Activated naive CD4-positive, alpha-beta T cell treated with anti-CD3 and anti-CD28 coated beads, Interleukin-2, amount 50 U/mL, for 72 hours (primary cell): ENCODE data around the gene ZCCHC2. TPM values are rescaled to one million over a fixed set of nuclear protein-coding genes. Genes with fewer than 3 reads are reported as not detected.

Experiments used
- ATAC-seq, 2 donors: fragments of 150-1000 bp; cut with Tn5 transposase; 2 replicates each; pipeline ENCODE4 v1.10.0; 2021; ENCODE audit warnings: mild to moderate bottlenecking in 2 of 2, moderate library complexity in 2 of 2
- DNase-seq, 2 donors: peaks; one replicate each; pipeline ENCODE4 v3.0.0; 2021 to 2022; ENCODE audit warnings: low spot score in 2 of 2
- H3K27ac Mint-ChIP-seq, 2 donors: one replicate each; pipeline ENCODE4 v1.8.0; 2022; ENCODE audit warnings: mild to moderate bottlenecking in 2 of 2, mixed read lengths in 2 of 2
- H3K36me3 Mint-ChIP-seq, 2 donors: one replicate each; pipeline ENCODE4 v1.8.0; 2022; ENCODE audit warnings: mixed read lengths in 2 of 2
- H3K9me3 Mint-ChIP-seq, 2 donors: one replicate each; pipeline ENCODE4 v1.8.0; 2022; ENCODE audit warnings: mixed read lengths in 2 of 2
- total RNA-seq, 2 donors: library from RNA; stranded (reverse); gene quantifications; one replicate each; pipeline ENCODE4 v1.2.3, GENCODE V29; 2022

The ZCCHC2 gene
- total RNA-seq, 2 donors from 2014 or later = 33.8 to 66.0 TPM

- ATAC-seq = peak in 1 of 2 donors; percentile 10
- Mint-ChIP-seq H3K36me3 (peaks cover 15 to 22% of the 10 kb centered on the region in 2 donors), H3K9me3 (no peaks in the 10 kb centered on the region), H3K27ac (peak overlapping the region; percentile 77 to 91)
- peak; percentile 60 to 63 for DNase-seq
These were observed 1.0 kb downstream of the ZCCHC2 start for GRCh38 chr18:62523631-62524439.

DNA sequence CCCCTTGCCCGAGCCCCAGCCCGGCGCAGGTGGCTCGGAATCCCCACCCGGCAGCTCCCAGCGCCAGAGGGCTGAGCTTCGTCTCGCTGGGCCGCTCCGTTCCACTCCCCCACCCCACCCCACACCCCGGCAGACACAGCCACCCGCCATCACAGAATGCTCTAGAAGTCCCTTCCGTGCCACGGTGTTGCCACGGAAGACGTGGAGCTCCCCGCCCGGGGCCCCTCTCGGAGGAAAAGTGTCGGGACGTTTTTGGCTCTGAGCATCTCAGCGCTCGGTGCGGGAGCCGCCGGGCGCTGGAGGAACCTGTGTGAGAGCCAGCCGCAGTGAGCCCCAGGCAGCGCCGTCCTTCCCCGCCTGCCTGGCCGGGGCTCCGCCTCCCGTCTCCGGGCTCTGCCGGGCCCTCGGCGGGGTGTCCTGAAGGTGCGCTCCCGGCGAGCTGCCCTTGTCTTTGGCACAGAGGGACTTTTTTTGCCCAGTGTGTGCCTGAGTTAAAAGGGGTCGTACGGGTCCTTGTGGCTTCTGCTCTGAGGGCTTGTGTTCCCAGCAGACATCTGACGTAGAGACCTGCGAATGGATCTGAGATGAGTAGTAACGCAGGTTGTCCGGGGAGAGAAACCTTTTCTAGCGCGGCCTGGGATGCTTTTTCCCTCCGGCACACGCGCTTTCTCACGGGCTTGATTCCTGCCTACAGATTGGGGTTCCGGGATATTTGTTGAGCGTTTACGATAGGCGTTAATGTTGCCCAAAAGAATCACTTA lies 1.8 kb downstream of the ZCCHC2 start:
- H3K9me3 Mint-ChIP-seq = no peaks in the 10 kb centered on the region
- H3K27ac Mint-ChIP-seq = peak overlapping the region; percentile 91 to 99
- ATAC-seq (no peak), DNase-seq (peak; percentile 66 to 73)
- H3K36me3 Mint-ChIP-seq = peaks cover 15 to 22% of the 10 kb centered on the region in 2 donors

- Mint-ChIP-seq H3K27ac (peak overlapping the region; percentile 91 to 99), H3K36me3 (peaks cover 15 to 22% of the 10 kb centered on the region in 2 donors), H3K9me3 (no peaks in the 10 kb centered on the region)
- no peak for DNase-seq
- ATAC-seq = no peak
These were observed 2.8 kb downstream of the ZCCHC2 start for GRCh38 chr18:62525608-62526007.

DNA sequence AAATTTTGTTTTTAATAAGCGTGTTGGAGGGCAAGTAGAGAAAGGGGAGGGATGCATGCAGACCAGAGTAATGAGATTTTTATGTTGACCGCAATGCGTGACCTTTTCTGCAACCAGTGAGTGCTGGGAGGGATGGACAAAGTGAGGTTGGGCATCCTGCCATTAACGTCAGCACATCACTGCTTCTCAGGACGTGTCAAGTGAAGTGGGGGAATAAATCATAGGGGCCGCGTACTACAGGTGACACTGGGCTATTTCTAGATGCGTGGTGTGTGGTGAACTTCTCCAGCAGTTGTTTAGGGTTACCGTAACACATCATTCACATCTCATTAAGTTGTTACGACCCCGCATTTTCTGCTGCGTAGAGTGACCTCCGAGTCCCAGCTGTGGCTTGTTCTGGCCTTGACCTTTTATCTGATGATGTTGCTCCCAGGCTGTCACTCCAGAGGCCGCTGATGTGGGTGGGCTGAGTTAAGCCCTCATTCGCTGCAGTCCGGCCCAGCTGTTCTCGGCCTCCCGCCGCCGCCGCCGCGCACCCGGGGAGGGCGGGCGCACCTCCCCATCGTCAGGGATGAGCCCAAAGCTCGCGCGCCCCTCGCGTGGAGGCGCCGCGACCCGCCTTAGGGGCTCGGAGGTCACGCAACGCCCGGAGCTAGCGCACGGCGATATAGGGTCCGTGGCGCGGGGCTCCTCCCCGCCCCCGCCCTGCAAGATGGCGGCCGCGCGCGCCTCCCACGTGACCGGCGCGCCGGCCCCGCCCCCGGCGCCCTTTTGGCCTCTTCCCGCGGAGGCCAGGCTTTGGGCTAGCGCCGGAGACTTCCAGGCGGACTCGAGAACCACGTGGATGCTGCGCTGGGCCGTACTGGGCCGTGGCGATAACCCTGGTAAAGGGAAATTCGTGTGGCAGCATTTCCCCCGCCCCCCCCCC lies 3.5 kb downstream of the ZCCHC2 start:
- Mint-ChIP-seq H3K36me3 (peaks cover 15 to 25% of the 10 kb centered on the region in 2 donors), H3K27ac (peak overlapping the region; percentile 91 to 99), H3K9me3 (no peaks in the 10 kb centered on the region)
- DNase-seq (peak; percentile 81 to 86), ATAC-seq (peak; percentile 23 to 51)

- Mint-ChIP-seq H3K27ac (no peak overlapping the region), H3K36me3 (peaks cover 17 to 29% of the 10 kb centered on the region in 2 donors), H3K9me3 (no peaks in the 10 kb centered on the region)
- ATAC-seq (no peak), DNase-seq (no peak)
These were observed 6.8 kb downstream of the ZCCHC2 start for GRCh38 chr18:62529597-62529996.

DNA sequence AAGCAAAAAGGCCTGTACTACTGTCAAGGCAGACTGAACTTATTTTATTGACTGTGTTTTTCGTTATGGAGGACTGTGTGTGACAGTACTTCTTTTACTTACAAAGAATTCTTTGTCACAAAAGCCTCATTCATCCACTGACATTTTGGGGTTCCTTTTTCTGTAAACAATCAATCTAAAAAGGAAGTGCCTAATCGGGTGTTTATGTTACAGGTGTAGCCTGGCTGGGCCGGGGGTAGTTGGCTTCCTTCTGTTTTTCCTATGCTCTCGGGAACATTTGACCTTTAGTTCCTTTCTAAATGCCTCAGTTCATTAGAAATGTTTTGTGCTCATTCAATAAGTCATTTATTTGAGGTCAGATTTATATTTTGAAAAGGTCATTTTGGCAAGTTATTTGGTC lies 8.3 kb downstream of the ZCCHC2 start:
- Mint-ChIP-seq H3K9me3 (no peaks in the 10 kb centered on the region), H3K36me3 (peaks cover 4 to 14% of the 10 kb centered on the region in 2 donors), H3K27ac (peak overlapping the region in 1 of 2 donors; percentile 3)
- DNase-seq (no peak), ATAC-seq (no peak)

GRCh38 chr18:62531931-62532330 lies 9.1 kb downstream of the ZCCHC2 start:
- peak overlapping the region in 1 of 2 donors; percentile 16 for H3K27ac Mint-ChIP-seq
- no peak for DNase-seq
- peaks cover 4 to 12% of the 10 kb centered on the region in 2 donors for H3K36me3 Mint-ChIP-seq
- no peak for ATAC-seq
- no peaks in the 10 kb centered on the region for H3K9me3 Mint-ChIP-seq

- ATAC-seq (no peak), DNase-seq (no peak)
- no peak overlapping the region for H3K27ac Mint-ChIP-seq
- peaks cover 4 to 12% of the 10 kb centered on the region in 2 donors for H3K36me3 Mint-ChIP-seq
- H3K9me3 Mint-ChIP-seq = no peaks in the 10 kb centered on the region
These were observed 13.2 kb downstream of the ZCCHC2 start for GRCh38 chr18:62536005-62536404.

DNA sequence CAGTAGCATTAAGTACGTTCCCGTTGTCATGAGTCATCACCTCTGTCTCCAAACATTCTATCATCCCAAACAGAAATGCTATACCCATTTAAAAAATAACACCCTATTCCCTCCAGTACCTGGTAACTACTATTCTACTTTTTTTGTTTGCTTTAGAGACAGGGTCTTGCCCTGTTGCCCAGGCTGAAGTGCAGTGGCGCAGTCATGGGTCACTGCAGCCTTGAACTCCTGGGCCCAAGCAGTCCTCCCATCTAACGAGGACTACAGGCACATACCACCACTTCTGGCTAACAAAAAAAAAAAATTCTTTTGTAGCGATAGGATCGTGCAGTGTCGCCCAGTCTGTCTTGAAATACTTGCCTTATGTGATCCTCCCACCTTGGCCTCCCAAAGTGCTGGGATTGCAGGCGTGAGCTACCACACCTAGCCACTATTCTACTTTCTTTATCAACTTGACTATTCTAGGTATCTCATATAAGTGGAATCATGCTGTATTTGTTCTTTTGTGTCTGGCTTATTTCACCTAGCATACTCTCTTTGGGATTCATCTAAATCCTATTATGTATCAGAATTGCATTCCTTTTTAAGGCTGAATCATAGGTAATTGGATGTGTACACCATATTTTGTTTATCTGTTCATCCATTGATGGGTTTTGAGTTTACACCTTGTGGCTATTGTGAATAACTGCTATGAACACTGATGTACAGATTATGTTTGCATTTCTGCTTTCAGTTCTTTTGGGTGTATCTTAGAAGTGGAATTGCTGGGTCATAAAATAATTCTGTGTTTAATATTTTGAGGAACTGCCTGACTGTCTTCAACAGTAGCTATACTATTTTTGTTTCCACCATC lies 14.4 kb downstream of the ZCCHC2 start:
- no peaks in the 10 kb centered on the region for H3K9me3 Mint-ChIP-seq
- no peak for ATAC-seq
- no peak for DNase-seq
- no peak overlapping the region for H3K27ac Mint-ChIP-seq
- H3K36me3 Mint-ChIP-seq = peaks cover 3 to 4% of the 10 kb centered on the region in 2 donors

- Mint-ChIP-seq H3K9me3 (no peaks in the 10 kb centered on the region), H3K36me3 (peaks cover 2 to 7% of the 10 kb centered on the region in 2 donors), H3K27ac (no peak overlapping the region)
- ATAC-seq (no peak), DNase-seq (no peak)
These were observed 15.1 kb downstream of the ZCCHC2 start for GRCh38 chr18:62537946-62538345.

DNA sequence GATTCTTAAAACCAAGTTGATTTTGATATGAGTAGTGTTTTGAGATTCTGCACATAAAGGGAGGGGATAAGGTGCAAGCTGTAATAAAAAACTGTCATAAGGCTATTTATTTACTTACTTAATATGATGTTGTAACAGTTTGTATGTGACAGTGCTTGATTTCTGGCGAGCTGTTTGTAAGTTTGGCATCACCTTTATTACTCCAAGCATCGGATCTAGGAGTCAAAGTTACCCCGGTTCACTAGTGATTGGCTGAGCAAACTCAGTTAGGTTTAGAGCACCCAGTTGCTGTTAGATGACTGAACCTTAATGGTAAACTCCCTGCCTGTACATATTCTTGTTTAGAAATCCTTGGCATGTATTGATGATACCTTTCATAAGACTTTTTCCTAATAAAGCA lies 16.1 kb downstream of the ZCCHC2 start:
- ATAC-seq (no peak), DNase-seq (no peak)
- peaks cover 11 to 15% of the 10 kb centered on the region in 2 donors for H3K36me3 Mint-ChIP-seq
- H3K27ac Mint-ChIP-seq = no peak overlapping the region
- H3K9me3 Mint-ChIP-seq = no peaks in the 10 kb centered on the region

DNA sequence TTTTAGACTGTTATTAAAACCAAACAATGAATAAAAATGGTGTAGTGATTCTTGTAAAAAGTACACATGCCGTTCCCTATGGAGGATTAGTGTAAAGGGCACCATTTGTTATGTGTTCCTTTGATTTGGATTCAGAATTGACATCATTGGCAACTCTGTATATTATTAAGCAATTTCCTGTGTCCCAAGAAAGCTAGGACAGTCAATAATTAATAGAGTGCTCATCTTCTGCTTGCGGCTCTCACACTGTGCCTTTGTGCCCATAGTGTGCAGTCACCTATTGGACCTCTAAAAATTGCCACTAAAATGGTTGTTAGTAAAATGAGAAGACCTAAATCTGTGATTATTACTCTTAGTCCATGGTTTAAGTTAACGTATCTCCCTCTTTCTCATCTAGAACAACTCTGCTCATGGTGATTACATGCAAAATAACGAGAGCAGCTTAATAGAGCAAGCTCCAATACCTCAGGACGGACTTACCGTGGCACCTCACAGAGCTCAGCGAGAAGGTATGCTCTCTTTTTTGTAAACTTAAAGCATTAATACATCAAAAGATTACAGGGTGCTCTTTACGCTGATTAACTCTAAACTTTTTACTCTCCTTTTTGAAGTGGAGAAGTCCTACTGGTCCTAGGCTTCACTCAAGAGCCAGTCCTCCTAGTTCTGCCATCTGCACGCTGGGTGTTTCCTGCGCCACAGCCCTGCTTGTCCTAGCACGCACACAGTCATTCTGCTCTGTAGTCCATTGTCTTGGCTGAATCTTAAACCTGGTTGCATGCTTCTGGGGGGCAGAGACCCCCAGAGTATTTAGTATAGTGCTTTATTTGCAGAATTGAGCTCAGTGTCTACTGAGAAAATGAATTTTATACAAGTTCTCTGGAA lies 16.7 kb downstream of the ZCCHC2 start:
- ATAC-seq (no peak), DNase-seq (no peak)
- Mint-ChIP-seq H3K36me3 (peaks cover 11 to 14% of the 10 kb centered on the region in 2 donors), H3K27ac (no peak overlapping the region), H3K9me3 (no peaks in the 10 kb centered on the region)

GRCh38 chr18:62543021-62543420 lies 20.2 kb downstream of the ZCCHC2 start:
- Mint-ChIP-seq H3K36me3 (peaks cover 11 to 15% of the 10 kb centered on the region in 2 donors), H3K27ac (no peak overlapping the region), H3K9me3 (no peaks in the 10 kb centered on the region)
- DNase-seq = no peak
- ATAC-seq = no peak

DNA sequence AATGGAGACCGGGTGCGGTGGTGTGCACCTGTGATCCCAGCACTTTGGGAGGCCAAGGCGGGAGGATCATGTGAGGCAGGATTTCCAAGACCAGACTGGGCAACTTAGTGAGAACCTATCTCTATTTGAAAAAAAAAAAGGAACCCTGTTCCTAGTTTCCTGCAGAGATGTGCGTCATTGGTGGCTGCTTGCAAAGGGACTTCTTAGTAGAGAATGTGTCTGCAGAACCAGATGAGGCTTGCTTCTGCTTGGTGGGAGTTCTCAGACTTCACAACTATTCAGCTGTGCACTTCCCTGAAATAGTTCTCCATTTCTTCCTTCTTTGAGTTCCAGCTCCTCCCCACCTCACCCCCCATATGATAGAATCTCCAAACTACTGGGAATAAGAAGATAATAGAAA lies 22.3 kb downstream of the ZCCHC2 start:
- Mint-ChIP-seq H3K27ac (peak overlapping the region in 1 of 2 donors; percentile 70), H3K36me3 (peaks cover 11 to 15% of the 10 kb centered on the region in 2 donors), H3K9me3 (no peaks in the 10 kb centered on the region)
- ATAC-seq = no peak
- DNase-seq = no peak

DNA sequence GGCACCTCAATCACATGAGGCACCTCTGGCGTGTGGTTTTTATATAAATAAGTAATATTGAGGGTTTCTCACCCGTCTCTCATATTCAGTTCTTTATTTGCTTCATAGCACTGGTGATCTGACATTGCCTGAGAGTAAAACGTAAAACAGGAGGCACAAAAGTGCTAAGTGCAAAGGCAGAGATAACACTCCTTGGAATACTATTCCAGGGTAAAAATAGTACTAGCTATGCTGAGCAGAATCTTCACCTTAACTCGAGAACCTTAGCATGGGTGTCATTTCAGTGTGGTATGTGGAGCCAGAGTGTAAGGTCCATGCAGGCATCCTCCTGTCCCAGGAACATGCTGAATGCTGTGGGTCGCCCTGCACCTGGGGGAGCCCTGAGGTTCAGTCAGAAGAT lies 26.9 kb downstream of the ZCCHC2 start:
- DNase-seq (no peak), ATAC-seq (no peak)
- H3K36me3 Mint-ChIP-seq = peaks cover 15 to 25% of the 10 kb centered on the region in 2 donors
- H3K9me3 Mint-ChIP-seq = no peaks in the 10 kb centered on the region
- H3K27ac Mint-ChIP-seq = no peak overlapping the region
